Measurements from ENCODE around the gene PCDH9.

Gene PCDH9

GRCh38 chr13:67229481-67230403, at the start of gene PCDH9:
TSS of gene PCDH9 (minus strand) at chr13:67230336. CDS start at chr13:67228440, 1,896 bp downstream.
- DNase-seq = peak; percentile 24

DNA sequence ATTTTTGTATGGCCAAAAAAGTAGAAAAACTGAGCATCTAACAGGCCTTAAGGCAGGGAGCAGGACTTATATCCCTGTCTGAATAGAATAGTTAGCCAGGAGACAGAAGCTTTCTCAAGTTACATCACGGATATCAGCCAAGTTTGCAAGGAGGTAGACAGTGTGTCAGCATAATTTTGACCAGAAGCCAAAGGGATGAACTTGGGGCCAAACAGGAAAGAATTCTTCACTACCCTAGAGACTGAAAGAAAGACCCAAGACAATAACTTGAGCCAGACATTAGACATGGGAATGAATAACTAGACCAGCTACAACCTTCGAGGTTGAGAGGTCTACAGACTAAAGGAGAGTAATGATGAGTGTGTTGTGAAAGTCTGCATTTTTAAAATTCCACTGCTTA, 48.1 kb upstream of the PCDH9 start:
- no peak for DNase-seq

- no peak for DNase-seq
These were observed 47.4 kb upstream of the PCDH9 start for GRCh38 chr13:67277581-67277980.

GRCh38 chr13:67275351-67275960, 45.3 kb upstream of the PCDH9 start:
- peak; percentile 12 for DNase-seq

DNA sequence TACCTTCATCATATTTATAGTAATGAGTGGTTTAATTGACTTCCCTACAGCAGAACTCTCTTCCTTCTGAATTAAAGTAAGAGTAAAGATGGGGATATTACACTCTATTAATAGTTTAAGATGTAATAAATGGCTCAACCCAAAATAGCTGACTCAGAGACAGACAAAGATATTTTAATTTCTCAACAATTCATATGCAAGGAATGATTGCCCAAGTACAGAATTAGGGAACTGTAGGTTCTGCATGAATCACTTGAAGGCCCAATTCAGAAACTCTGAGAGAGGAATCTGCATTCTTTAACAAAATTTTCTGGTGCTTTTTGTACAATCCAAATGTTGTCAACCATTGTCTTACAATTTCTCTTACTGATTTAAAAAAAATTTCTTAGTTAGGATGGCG, 42.9 kb upstream of the PCDH9 start:
- peak; percentile 6 for DNase-seq

DNA sequence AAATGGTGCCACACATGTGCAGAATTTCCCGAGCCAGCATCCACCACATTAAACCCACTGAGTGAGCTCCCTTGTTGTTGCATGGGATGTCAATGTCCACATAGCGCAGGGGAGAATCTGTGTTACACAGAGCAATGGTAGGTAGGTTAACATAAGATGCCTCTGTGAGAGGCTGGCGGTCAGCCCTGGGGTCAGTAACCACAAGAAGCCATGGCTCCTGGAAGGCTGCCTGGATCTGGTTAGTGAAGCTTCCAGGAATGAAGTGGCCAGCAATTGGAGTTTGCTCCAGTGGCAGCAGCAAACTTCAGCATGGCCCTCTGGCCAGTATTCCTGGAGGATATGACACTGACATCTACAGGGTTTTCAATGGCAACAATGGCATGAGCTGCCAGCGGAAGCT, 37.0 kb upstream of the PCDH9 start:
- no peak for DNase-seq

DNA sequence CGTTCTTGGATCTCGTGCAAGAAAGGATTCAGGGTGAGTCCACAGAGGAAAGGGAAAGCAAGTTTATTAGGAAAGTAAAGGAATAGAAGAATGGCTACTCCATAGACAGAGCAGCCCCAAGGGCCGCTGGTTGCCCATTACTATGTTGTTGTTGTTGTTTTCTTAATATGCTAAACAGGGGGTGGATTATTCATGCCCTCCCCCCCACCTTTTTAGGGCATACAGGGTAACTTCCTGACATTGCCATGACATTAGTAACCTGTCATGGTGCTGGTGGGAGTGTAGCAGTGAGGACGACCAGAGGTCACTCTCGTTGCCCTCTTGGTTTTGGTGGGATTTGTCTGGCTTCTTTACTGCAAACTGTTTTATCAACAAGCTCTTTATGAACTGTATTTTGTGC, 29.1 kb upstream of the PCDH9 start:
- DNase-seq = no peak

- no peak for DNase-seq
These were observed 28.3 kb upstream of the PCDH9 start for GRCh38 chr13:67258482-67258881.

DNA sequence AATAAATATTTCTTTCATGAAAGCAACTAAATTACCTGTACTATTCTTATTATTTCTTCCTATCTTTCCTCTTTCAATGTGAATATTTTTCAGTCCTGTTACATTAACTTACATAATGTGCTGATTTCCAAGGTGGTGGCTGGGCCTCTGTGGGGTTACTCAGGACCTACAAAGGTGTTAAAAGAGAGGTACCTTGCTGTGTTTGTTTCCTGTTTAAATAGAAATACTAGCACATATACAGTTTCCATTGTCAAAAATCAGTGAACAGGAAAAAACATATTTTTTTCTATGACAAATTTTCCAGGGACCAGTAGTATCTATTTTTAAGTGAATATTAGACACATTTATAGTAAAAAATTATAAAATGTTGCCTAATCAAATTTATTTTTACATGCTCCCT, 8.7 kb upstream of the PCDH9 start:
- DNase-seq = no peak

GRCh38 chr13:67238277-67238859, 8.2 kb upstream of the PCDH9 start:
- peak; percentile 68 for DNase-seq

- DNase-seq = no peak
These were observed 5.1 kb upstream of the PCDH9 start for GRCh38 chr13:67235265-67235664.

GRCh38 chr13:67232384-67232783, 2.2 kb upstream of the PCDH9 start:
- no peak for DNase-seq

DNA sequence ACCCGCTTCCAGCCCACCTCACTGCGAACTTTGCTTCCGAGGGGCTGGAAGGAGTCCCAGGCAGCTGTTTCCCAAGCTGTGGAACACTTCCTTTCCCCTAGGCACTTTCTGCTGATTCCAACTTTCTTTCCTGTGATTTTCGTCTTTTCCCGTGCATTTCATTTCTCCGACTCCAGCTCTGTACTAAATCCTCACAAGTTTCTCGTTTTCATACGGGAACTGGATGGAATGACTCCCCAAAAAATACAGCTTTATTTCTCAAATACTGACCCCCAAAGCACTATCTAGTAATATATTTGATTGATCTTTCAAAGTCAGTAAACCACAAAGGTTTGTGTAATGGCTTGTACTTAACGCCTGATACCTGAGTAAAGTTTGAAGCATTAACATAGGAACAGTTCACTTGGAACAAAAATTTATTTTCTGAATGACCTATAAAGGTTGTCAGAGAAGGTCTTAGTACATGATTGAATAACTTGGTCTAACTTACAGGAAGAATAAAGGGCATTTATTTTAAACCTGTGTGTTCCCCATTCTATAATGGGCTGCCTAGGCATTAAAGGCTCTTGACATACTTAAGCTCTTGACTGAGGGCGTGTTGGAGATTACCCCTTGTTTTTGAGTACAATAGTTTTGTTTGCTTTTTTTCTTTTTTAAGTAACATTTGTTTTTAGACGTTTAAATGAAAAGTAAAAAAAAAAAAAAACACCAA, 1.3 kb upstream of the PCDH9 start:
- DNase-seq = peak; percentile 51

DNA sequence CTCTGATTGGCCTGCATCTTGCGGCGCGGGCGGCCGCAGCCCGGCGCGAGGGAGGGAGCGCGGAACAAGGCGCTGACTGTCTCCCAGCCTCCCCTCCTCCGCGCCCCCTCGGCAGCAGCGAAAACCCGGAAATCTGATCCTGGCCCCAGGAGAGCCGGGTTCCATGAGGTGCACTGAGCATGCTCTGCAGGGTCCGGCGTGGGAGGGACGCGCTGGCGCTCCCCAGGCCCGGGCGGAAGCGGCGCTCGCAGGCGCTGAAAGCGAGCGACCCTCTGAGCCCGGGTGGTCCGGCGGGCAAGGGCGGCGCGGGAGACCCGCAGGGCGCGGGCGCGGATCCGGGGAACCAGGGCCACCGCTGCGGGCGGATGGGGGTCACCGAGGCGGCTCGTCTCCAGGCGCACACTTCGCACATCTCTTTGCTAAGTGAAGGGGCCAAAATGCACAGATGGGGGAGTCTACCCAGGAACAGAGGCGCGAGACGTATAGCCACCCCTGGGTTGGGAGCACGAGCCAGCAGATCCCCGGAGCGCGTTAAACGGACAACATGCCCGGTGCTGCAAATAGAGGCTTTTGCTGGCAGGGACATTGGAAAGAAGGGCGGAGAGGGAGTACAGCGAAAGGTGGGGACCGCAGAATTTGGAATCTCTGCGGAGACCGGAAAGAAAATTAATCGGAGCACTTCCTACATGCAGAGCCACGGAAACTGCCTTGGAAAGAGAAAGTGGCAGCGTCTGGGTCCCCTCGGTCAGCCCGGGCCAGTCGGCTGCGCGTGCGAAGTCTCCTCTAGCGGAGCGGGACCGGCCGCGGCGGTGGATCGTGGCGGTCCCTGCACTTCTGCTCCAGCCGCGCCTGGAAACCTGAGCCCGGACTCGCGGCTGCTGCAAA, 510 bp upstream of the PCDH9 start:
- DNase-seq = peak; percentile 98

GRCh38 chr13:67228916-67229315, 1.2 kb downstream of the PCDH9 start:
- DNase-seq = peak; percentile 44

DNA sequence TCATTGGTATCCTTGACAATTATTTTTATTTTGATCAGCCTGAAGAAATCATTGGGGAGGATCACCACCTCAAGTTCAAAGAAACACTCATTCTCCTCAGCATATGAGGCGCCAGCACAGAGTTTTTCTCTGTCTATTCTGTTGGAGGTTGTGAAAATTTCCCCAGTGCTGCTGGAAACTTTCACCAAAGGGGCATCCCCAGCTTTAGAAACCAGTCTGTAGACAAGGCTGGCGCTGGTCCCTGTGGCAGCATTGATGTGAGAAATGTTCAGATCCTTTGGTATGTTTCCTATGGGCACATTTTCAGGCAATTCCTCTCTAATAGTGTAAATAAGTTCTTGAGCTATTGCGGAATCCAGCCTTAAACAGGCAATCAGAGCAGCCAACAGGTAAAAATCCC, 2.1 kb downstream of the PCDH9 start:
- no peak for DNase-seq

- no peak for DNase-seq
These were observed 2.8 kb downstream of the PCDH9 start for GRCh38 chr13:67227131-67227983.

- DNase-seq = no peak
These were observed 3.4 kb downstream of the PCDH9 start for GRCh38 chr13:67226696-67227095.

- DNase-seq = no peak
These were observed 4.6 kb downstream of the PCDH9 start for GRCh38 chr13:67225252-67226159.
